Esophagus squamous epithelium (tissue), 4 donors: ENCODE data around the gene FNBP1.

Experiments used
- POLR2A ChIP-seq, 4 donors: fragments of 450-650 bp; IDR thresholded peaks; one replicate each; pipeline ENCODE4 v1.6.1; 2017; ENCODE audit warnings: antibody characterized with exemption in 4 of 4, mild to moderate bottlenecking in 4 of 4, moderate library complexity in 3 of 4
- TF ChIP-seq, protein P1 (sequence below), 6 experiments: fragments of 450-650 bp in 4 of 6; fragments of 200-600 bp in 2 of 6; sonication (generic) in 2 of 6; IDR thresholded peaks; one replicate each; pipeline ENCODE4 v1.5.1; 2016 to 2019; ENCODE audit warnings: antibody characterized with exemption in 6 of 6, mild to moderate bottlenecking in 4 of 6, moderate library complexity in 4 of 6

DNA sequence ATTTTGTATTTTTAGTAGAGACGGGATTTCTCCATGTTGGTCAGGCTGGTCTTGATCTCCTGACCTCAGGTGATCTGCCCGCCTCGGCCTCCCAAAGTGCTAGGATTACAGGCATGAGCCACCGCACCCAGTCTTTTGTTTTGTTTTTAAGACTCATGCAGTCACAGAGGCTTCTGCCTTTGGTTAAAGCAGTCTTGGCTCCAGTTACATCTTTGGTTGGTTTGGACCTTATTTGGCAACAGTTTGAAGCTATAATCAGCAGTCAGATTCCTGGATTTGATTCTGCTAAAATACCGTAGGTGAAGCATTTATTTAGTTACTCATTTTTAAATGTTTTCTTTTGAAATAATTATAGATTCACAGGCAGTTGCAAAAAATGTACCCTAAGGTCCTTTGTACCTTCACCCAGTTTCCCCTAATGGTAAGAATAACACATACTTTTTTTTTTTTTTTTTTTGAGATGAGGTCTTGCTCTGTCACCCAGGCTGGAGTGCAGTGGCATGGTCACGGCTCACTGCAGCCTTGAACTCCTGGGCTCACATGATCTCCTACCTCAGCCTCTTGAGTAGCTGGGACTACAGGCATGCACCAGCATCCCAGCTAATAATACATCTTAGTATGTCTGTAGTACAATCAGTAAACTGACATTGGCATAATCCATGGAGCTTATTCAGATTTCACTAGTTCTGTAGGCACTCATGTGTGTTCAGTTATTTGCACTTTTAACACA lies 192.0 kb downstream of the FNBP1 start:
- TF ChIP-seq, protein P1, sequence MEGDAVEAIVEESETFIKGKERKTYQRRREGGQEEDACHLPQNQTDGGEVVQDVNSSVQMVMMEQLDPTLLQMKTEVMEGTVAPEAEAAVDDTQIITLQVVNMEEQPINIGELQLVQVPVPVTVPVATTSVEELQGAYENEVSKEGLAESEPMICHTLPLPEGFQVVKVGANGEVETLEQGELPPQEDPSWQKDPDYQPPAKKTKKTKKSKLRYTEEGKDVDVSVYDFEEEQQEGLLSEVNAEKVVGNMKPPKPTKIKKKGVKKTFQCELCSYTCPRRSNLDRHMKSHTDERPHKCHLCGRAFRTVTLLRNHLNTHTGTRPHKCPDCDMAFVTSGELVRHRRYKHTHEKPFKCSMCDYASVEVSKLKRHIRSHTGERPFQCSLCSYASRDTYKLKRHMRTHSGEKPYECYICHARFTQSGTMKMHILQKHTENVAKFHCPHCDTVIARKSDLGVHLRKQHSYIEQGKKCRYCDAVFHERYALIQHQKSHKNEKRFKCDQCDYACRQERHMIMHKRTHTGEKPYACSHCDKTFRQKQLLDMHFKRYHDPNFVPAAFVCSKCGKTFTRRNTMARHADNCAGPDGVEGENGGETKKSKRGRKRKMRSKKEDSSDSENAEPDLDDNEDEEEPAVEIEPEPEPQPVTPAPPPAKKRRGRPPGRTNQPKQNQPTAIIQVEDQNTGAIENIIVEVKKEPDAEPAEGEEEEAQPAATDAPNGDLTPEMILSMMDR (IDR thresholded peaks at IDR 0.05), result no peak
- TF ChIP-seq POLR2A (IDR thresholded peaks at IDR 0.05), result no peak
